HCT116 (cell line): ENCODE results near the gene PRSS33. TPM values are rescaled to one million over a fixed set of nuclear protein-coding genes. Genes with fewer than 3 reads are reported as not detected.

Experiments used
- ATAC-seq: fragments of 200-7000 bp; cut with Tn5 transposase; 2 replicates; pipeline ENCODE4 v1.9.1; 2020; ENCODE audit warnings: mild to moderate bottlenecking, moderate library complexity
- BruUV-seq: library from RNA; stranded (reverse); fragments of 400-500 nt; replicated peaks from 2 replicates; lab custom pipeline; 2021; lab: Mats Ljungman, UMichigan
- CTCF ChIA-PET: fragments of 300-600 bp; sonication (Branson Sonifier 250); formaldehyde crosslinking; loops from one replicate; lab custom pipeline; 2021; ENCODE audit warnings: antibody characterized with exemption; lab: Charles Lee
- POLR2A ChIA-PET: fragments of 300-600, 350-600 bp; sonication (Branson Sonifier 250); formaldehyde crosslinking; loops from one replicate; lab custom pipeline; 2021; ENCODE audit warnings: antibody characterized with exemption; lab: Charles Lee
- RAD21 ChIA-PET, 2 experiments: fragments of 300-600 bp; sonication (Branson Sonifier 250); formaldehyde crosslinking; loops; one replicate each; lab custom pipeline; 2023; ENCODE audit warnings: low total read pairs in 2 of 2; ENCODE audit not compliant: uncharacterized antibody in 2 of 2, unreplicated experiment in 2 of 2, low non-redundant PET in 1 of 2; lab: Charles Lee
- DNase-seq: peaks from one replicate; pipeline ENCODE4 v3.0.0-alpha.2; 2010; ENCODE audit warnings: low read depth, low spot score
- H2AFZ ChIP-seq: fragments of 200-600 bp; shearing (Covaris generic), sonication (generic); 2 replicates; pipeline ENCODE4 v1.6.1; 2017; ENCODE audit warnings: low read depth, mixed run types, mixed read lengths, antibody characterized with exemption, low read length; ENCODE audit not compliant: poor library complexity, severe bottlenecking
- H3K27ac ChIP-seq: 2 replicates; pipeline ENCODE4 v1.5.1; 2012; ENCODE audit warnings: low read depth, low read length
- H3K27me3 ChIP-seq: fragments of 200-600 bp; sonication (generic); 2 replicates; pipeline ENCODE4 v1.6.1; 2016; ENCODE audit warnings: mixed run types, low read length, mixed read lengths; ENCODE audit not compliant: insufficient read depth
- H3K36me3 ChIP-seq, 2 experiments: fragments of 200-500 bp in 1 of 2; fragments of 200-600 bp in 1 of 2; sonication (Bioruptor generic) in 1 of 2; sonication (generic) in 1 of 2; 2 replicates each; pipeline versions ENCODE4 v1.5.1 to v1.6.1; 2014 to 2016; ENCODE audit warnings: low read length in 2 of 2, inconsistent platforms in 1 of 2, mixed read lengths in 1 of 2, mixed run types in 1 of 2; ENCODE audit not compliant: insufficient read depth in 2 of 2, control insufficient read depth in 1 of 2
- H3K4me1 ChIP-seq, 2 experiments: fragments of 200-600 bp in 1 of 2; sonication (generic) in 1 of 2; 2 replicates each; pipeline versions ENCODE4 v1.5.1 to v1.6.1; 2012 to 2017; ENCODE audit warnings: low read length in 2 of 2, inconsistent platforms in 1 of 2, mild to moderate bottlenecking in 1 of 2, mixed read lengths in 1 of 2, mixed run types in 1 of 2, moderate library complexity in 1 of 2; ENCODE audit not compliant: insufficient read depth in 2 of 2, control insufficient read depth in 1 of 2
- H3K4me2 ChIP-seq: fragments of 200-600 bp; sonication (generic); 2 replicates; pipeline ENCODE4 v1.6.1; 2017; ENCODE audit warnings: mixed run types, low read length, mixed read lengths
- H3K4me3 ChIP-seq, 2 experiments: fragments of 200-600 bp in 1 of 2; sonication (generic) in 1 of 2; replicated peaks in 1 of 2; 2 replicates each; pipeline ENCODE4 v1.5.1; 2011 to 2016; ENCODE audit warnings: low read length in 2 of 2, control low read depth in 1 of 2, low read depth in 1 of 2, mild to moderate bottlenecking in 1 of 2, mixed read lengths in 1 of 2, mixed run types in 1 of 2
- H3K79me2 ChIP-seq: fragments of 200-600 bp; sonication (generic); 2 replicates; pipeline ENCODE4 v1.6.1; 2017; ENCODE audit warnings: mild to moderate bottlenecking, mixed run types, low read length, moderate library complexity, mixed read lengths; ENCODE audit not compliant: insufficient read depth
- H3K9ac ChIP-seq: fragments of 200-600 bp; sonication (generic); 2 replicates; pipeline ENCODE4 v1.6.1; 2016; ENCODE audit warnings: low read length, mixed read lengths
- H3K9me2 ChIP-seq: fragments of 200-600 bp; sonication (generic), shearing (Covaris generic); 2 replicates; pipeline ENCODE4 v1.6.1; 2017; ENCODE audit warnings: mixed run types, mild to moderate bottlenecking, moderate library complexity; ENCODE audit not compliant: insufficient read depth
- H3K9me3 ChIP-seq, 2 experiments: fragments of 200-500 bp in 1 of 2; fragments of 200-600 bp in 1 of 2; sonication (Bioruptor generic) in 1 of 2; sonication (generic) in 1 of 2; 2 replicates each; pipeline ENCODE4 v1.6.1; 2014 to 2017; ENCODE audit warnings: low read length in 2 of 2, mixed read lengths in 2 of 2, inconsistent platforms in 1 of 2, low read depth in 1 of 2, mild to moderate bottlenecking in 1 of 2, mixed run types in 1 of 2, moderate library complexity in 1 of 2; ENCODE audit not compliant: control insufficient read depth in 1 of 2, insufficient read depth in 1 of 2
- H4K20me1 ChIP-seq: fragments of 200-600 bp; sonication (generic), shearing (Covaris generic); 2 replicates; pipeline ENCODE4 v1.6.1; 2017; ENCODE audit warnings: mixed run types, mild to moderate bottlenecking, moderate library complexity; ENCODE audit not compliant: insufficient read depth
- CTCF ChIP-seq, 3 experiments: fragments of 200-600 bp in 1 of 3; sonication (generic) in 1 of 3; IDR thresholded peaks in 2 of 3; conservative IDR thresholded peaks in 1 of 3; 2 replicates each; pipeline ENCODE4 v1.5.1; 2012 to 2017; ENCODE audit warnings: low read depth in 2 of 3, low read length in 2 of 3, antibody characterized with exemption in 1 of 3, borderline replicate concordance in 1 of 3, control low read depth in 1 of 3, mild to moderate bottlenecking in 1 of 3, mixed read lengths in 1 of 3, mixed run types in 1 of 3, moderate library complexity in 1 of 3; ENCODE audit not compliant: insufficient read depth in 1 of 3
- EZH2phosphoT487 ChIP-seq: fragments of 200-600 bp; IDR thresholded peaks from 2 replicates; pipeline ENCODE4 v1.6.1; 2018; ENCODE audit warnings: antibody characterized with exemption, borderline replicate concordance
- MAX ChIP-seq: IDR thresholded peaks from 2 replicates; pipeline ENCODE4 v1.6.1; 2012
- REST ChIP-seq: IDR thresholded peaks from 2 replicates; pipeline ENCODE4 v1.6.1; 2012; ENCODE audit warnings: low read depth
- ZNF274 ChIP-seq: fragments of 200-500 bp; sonication (Bioruptor generic); IDR thresholded peaks from 2 replicates; pipeline ENCODE4 v1.6.1; 2014; ENCODE audit warnings: mild to moderate bottlenecking, low read depth, low read length, inconsistent platforms
- intact Hi-C: fragments of 100-400 bp; cut with micrococcal nuclease; formaldehyde crosslinking; loops from 2 replicates; pipeline ENCODE4 v1.10.0; 2022
- total RNA-seq: library from RNA; stranded (reverse); gene quantifications from one replicate; pipeline ENCODE4 v1.2.1, GENCODE V29; 2021; ENCODE audit not compliant: unreplicated experiment

The PRSS33 gene
- total RNA-seq, 1 experiment from 2014 or later: not detected

DNA sequence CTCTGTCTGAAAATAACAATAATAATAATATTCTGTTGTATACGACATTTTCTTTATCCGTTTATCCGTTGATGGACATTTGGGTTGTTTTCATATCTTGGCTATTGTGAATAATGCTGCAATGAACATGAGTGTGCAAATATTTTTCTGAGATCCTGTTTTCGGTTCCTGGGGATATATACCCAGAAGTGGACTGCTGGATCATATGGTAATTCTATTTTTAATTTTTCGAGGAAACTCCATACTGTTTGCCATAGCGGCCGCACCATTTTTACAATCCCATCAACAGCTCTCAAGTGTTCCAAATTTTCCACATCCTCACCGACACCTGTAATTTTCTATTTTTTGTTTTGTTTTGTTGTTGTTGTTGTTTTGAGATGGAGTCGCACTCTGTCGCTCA lies 5.6 kb upstream of the PRSS33 start:
- Histone ChIP-seq H3K36me3 (no peaks in the 10 kb centered on the region), H3K9me2 (no peaks in the 10 kb centered on the region; the same call in 1 of the 2 replicates), H3K4me2 (no peak overlapping the region), H3K27ac (no peak overlapping the region), H3K79me2 (no peaks in the 10 kb centered on the region), H3K27me3 (no peaks in the 10 kb centered on the region), H3K9ac (no peak overlapping the region), H3K9me3 (no peaks in the 10 kb centered on the region), H4K20me1 (no peaks in the 10 kb centered on the region), H3K4me1 (peaks cover 8 to 16% of the 10 kb centered on the region in 2 experiments), H3K4me3 (no peak overlapping the region), H2AFZ (no peak overlapping the region)
- ATAC-seq: no peak
- POLR2A ChIA-PET: interaction anchor here (1.4 kb wide), 1 partner anchor 21 kb away, joined by 3 read pairs; no protein-coding TSS in a partner anchor
- no TSS peak for BruUV-seq
- intact Hi-C loops: no loop called here
- RAD21 ChIA-PET: no interaction called here
- CTCF ChIA-PET: interaction anchor here (1.2 kb wide), 1 partner anchor 134 kb away, joined by 3 read pairs; no protein-coding TSS in a partner anchor
- DNase-seq: no peak
- TF ChIP-seq REST (no peak), EZH2phosphoT487 (no peak)

- Histone ChIP-seq H3K36me3 (no peaks in the 10 kb centered on the region), H3K27ac (no peak overlapping the region), H4K20me1 (no peaks in the 10 kb centered on the region), H3K9ac (no peak overlapping the region), H3K4me1 (peaks cover 10 to 19% of the 10 kb centered on the region in 2 experiments), H2AFZ (no peak overlapping the region), H3K9me3 (no peaks in the 10 kb centered on the region), H3K27me3 (no peaks in the 10 kb centered on the region), H3K79me2 (no peaks in the 10 kb centered on the region), H3K4me3 (no peak overlapping the region), H3K4me2 (no peak overlapping the region), H3K9me2 (no peaks in the 10 kb centered on the region; the same call in 1 of the 2 replicates)
- TF ChIP-seq CTCF (IDR thresholded peaks at IDR 0.05 in 2 of 3, conservative IDR thresholded peaks at IDR 0.05 in 1 of 3; ENCODE audit: borderline replicate concordance in 1 of 3, insufficient read depth in 1 of 3, low read depth in 2 of 3, low read length in 2 of 3) (no peak), MAX (no peak), ZNF274 (no peak)
- CTCF ChIA-PET: no interaction called here
- ATAC-seq (no peak), DNase-seq (no peak)
- RAD21 ChIA-PET: no interaction called here
- POLR2A ChIA-PET: no interaction called here
- no TSS peak for BruUV-seq
- intact Hi-C loops: no loop called here
Observed at GRCh38 chr16:2791174-2791573, 3.8 kb upstream of the PRSS33 start.
